IMR-90 (cell line): ENCODE results near the gene PLCL2. TPM values are rescaled to one million over a fixed set of nuclear protein-coding genes. Genes with fewer than 3 reads are reported as not detected.

Source experiments
- ATAC-seq: fragments of 200-7000 bp; cut with Tn5 transposase; 2 replicates; pipeline ENCODE4 v1.9.1; 2020; ENCODE audit warnings: low read depth, mild to moderate bottlenecking, moderate library complexity
- BruUV-seq: library from RNA; stranded (reverse); fragments of 400-500 nt; replicated peaks from 2 replicates; lab custom pipeline; 2021; lab: Mats Ljungman, UMichigan
- CTCF ChIA-PET: fragments of 300-600 bp; formaldehyde crosslinking; extraction: SDS; loops from one replicate; lab custom pipeline; 2021; ENCODE audit warnings: antibody characterized with exemption; lab: Yijun Ruan, JAX
- POLR2A ChIA-PET: fragments of 300-600 bp; sonication (Branson Sonifier 250); formaldehyde crosslinking; loops from one replicate; lab custom pipeline; 2022; ENCODE audit warnings: antibody characterized with exemption; ENCODE audit not compliant: unreplicated experiment; lab: Charles Lee
- DNase-seq: peaks from one replicate; pipeline ENCODE4 v3.0.0; 2013
- H2AFZ ChIP-seq: replicated peaks from 2 replicates; pipeline ENCODE3; 2013; ENCODE audit warnings: low read length, mild to moderate bottlenecking; ENCODE audit not compliant: poor library complexity
- H2AK5ac ChIP-seq: 2 replicates; pipeline ENCODE4 v1.6.1; 2013; ENCODE audit warnings: low read depth, low read length, inconsistent platforms
- H2AK9ac ChIP-seq: replicated peaks from 2 replicates; pipeline ENCODE3; 2013; ENCODE audit warnings: mild to moderate bottlenecking, low read depth, low read length, moderate library complexity; ENCODE audit not compliant: poor library complexity
- H2BK120ac ChIP-seq: 2 replicates; pipeline ENCODE4 v1.6.1; 2013; ENCODE audit warnings: low read depth, low read length, inconsistent platforms
- H2BK15ac ChIP-seq: 3 replicates; pipeline ENCODE4 v1.6.1; 2013; ENCODE audit warnings: low read depth, low read length, inconsistent platforms
- H2BK20ac ChIP-seq: 2 replicates; pipeline ENCODE4 v1.6.1; 2013; ENCODE audit warnings: low read depth, mild to moderate bottlenecking, inconsistent platforms, low read length, moderate library complexity
- H2BK5ac ChIP-seq: 2 replicates; pipeline ENCODE4 v1.6.1; 2013; ENCODE audit warnings: mild to moderate bottlenecking, low read depth, low read length, inconsistent platforms; ENCODE audit not compliant: poor library complexity, severe bottlenecking
- H3K14ac ChIP-seq: replicated peaks from 2 replicates; pipeline ENCODE4 v1.6.1; 2013; ENCODE audit warnings: low read depth, low read length, inconsistent platforms
- H3K18ac ChIP-seq: 2 replicates; pipeline ENCODE4 v1.6.1; 2013; ENCODE audit warnings: low read depth, low read length, control low read depth
- H3K23ac ChIP-seq: 2 replicates; pipeline ENCODE4 v1.6.1; 2013; ENCODE audit warnings: low read depth, low read length, inconsistent platforms
- H3K27ac ChIP-seq: 2 replicates; pipeline ENCODE4 v1.5.1; 2013; ENCODE audit warnings: mild to moderate bottlenecking, control low read depth, low read length; ENCODE audit not compliant: insufficient read depth
- H3K27me3 ChIP-seq: 2 replicates; pipeline ENCODE4 v1.6.1; 2013; ENCODE audit warnings: low read length; ENCODE audit not compliant: control insufficient read depth, insufficient read depth
- H3K36me3 ChIP-seq: 2 replicates; pipeline ENCODE4 v1.6.1; 2013; ENCODE audit warnings: low read length, mixed read lengths; ENCODE audit not compliant: control insufficient read depth, insufficient read depth
- H3K4ac ChIP-seq: 2 replicates; pipeline ENCODE4 v1.6.1; 2013; ENCODE audit warnings: low read depth, low read length, inconsistent platforms
- H3K4me1 ChIP-seq: 2 replicates; pipeline ENCODE4 v1.6.1; 2013; ENCODE audit warnings: low read length, mixed read lengths; ENCODE audit not compliant: control insufficient read depth, insufficient read depth
- H3K4me2 ChIP-seq: 2 replicates; pipeline ENCODE4 v1.6.1; 2013; ENCODE audit warnings: low read depth, mild to moderate bottlenecking, control low read depth, low read length, moderate library complexity
- H3K4me3 ChIP-seq: 2 replicates; pipeline ENCODE4 v1.5.1; 2013; ENCODE audit warnings: low read depth, mild to moderate bottlenecking, control low read depth, low read length, moderate library complexity; ENCODE audit not compliant: insufficient read depth
- H3K56ac ChIP-seq: 2 replicates; pipeline ENCODE4 v1.6.1; 2013; ENCODE audit warnings: low read length, inconsistent platforms; ENCODE audit not compliant: insufficient read depth; ENCODE audit errors: extremely low read depth
- H3K79me1 ChIP-seq, 2 experiments: 2 replicates each; pipeline ENCODE4 v1.6.1; 2013; ENCODE audit warnings: low read length in 2 of 2, inconsistent platforms in 1 of 2, low read depth in 1 of 2
- H3K9ac ChIP-seq: 2 replicates; pipeline ENCODE4 v1.6.1; 2013; ENCODE audit warnings: low read depth, low read length, control low read depth
- H3K9me1 ChIP-seq: 2 replicates; pipeline ENCODE4 v1.6.1; 2013; ENCODE audit warnings: low read length, inconsistent platforms; ENCODE audit not compliant: insufficient read depth
- H3K9me3 ChIP-seq: 2 replicates; pipeline ENCODE4 v1.6.1; 2013; ENCODE audit warnings: low read length; ENCODE audit not compliant: control insufficient read depth, insufficient read depth
- H4K20me1 ChIP-seq: 2 replicates; pipeline ENCODE4 v1.6.1; 2013; ENCODE audit warnings: low read length, inconsistent platforms; ENCODE audit not compliant: insufficient read depth
- H4K5ac ChIP-seq: 2 replicates; pipeline ENCODE4 v1.6.1; 2013; ENCODE audit warnings: mild to moderate bottlenecking, low read depth, low read length, control low read depth
- H4K8ac ChIP-seq, 2 experiments: 2 replicates each; pipeline ENCODE4 v1.6.1; 2013; ENCODE audit warnings: low read depth in 2 of 2, low read length in 2 of 2, control low read depth in 1 of 2, inconsistent platforms in 1 of 2
- H4K91ac ChIP-seq: 2 replicates; pipeline ENCODE4 v1.6.1; 2013; ENCODE audit warnings: low read depth, low read length, inconsistent platforms; ENCODE audit not compliant: insufficient read depth
- CHD1 ChIP-seq: IDR thresholded peaks from 2 replicates; pipeline ENCODE4 v1.6.1; 2012; ENCODE audit warnings: low read depth, low read length, improper control_type of control experiment
- MAZ ChIP-seq: IDR thresholded peaks from 2 replicates; pipeline ENCODE4 v1.6.1; 2012; ENCODE audit warnings: low read depth, mild to moderate bottlenecking, low read length, improper control_type of control experiment, moderate library complexity, borderline replicate concordance
- RAD21 ChIP-seq: IDR thresholded peaks from 2 replicates; pipeline ENCODE4 v1.6.1; 2012; ENCODE audit warnings: low read length, improper control_type of control experiment
- RFX5 ChIP-seq: IDR thresholded peaks from 2 replicates; pipeline ENCODE4 v1.8.0; 2012; ENCODE audit warnings: low read depth, mild to moderate bottlenecking, low read length, moderate library complexity
- SMC3 ChIP-seq: fragments of 150-350 bp; IDR thresholded peaks from 2 replicates; pipeline ENCODE4 v1.6.1; 2016; ENCODE audit warnings: low read depth, mild to moderate bottlenecking, antibody characterized with exemption, low read length, moderate library complexity
- WGBS, 2 experiments: methylation state at CpG; one replicate each; pipeline versions ENCODE4 v1.1.5 to v1.1.7; 2013; ENCODE audit warnings: missing lambda C conversion rate in 2 of 2; ENCODE audit not compliant: insufficient read length in 1 of 2; ENCODE audit errors: extremely low coverage in 2 of 2; 5-methylcytosine and 5-hydroxymethylcytosine counted together
- dilution Hi-C: fragments of 300-500 bp; cut with HindIII; formaldehyde crosslinking; loops from one replicate; pipeline ENCODE4 v1.14.3; 2018; ENCODE audit warnings: low sequenced_read_pairs; ENCODE audit not compliant: unreplicated experiment
- in situ Hi-C: fragments of 300-500 bp; cut with MboI; formaldehyde crosslinking; loops from 3 replicates; pipeline ENCODE4 v1.14.3; 2019; ENCODE audit warnings: low sequenced_read_pairs, inconsistent platforms, mixed read lengths
- intact Hi-C: fragments of 100-400 bp; cut with micrococcal nuclease; formaldehyde crosslinking; loops from 2 replicates; pipeline ENCODE4 v1.10.0; 2022
- polyA plus RNA-seq, 3 experiments: library from polyadenylated mRNA; depleted of rRNA; stranded (reverse); fragments of >200 nt; gene quantifications; 2 replicates each; pipeline ENCODE4 v1.2.3, GENCODE V29; 2012; ENCODE audit warnings: low replicate concordance in 1 of 3
- total RNA-seq: library from RNA; depleted of rRNA; stranded (reverse); fragments of >200 nt; gene quantifications from 2 replicates; pipeline ENCODE4 v1.2.3, GENCODE V29; 2012
- TF ChIP-seq, protein P1 (sequence below): fragments of 150-350 bp; IDR thresholded peaks from 2 replicates; pipeline ENCODE4 v1.6.1; 2016; ENCODE audit warnings: low read depth, mild to moderate bottlenecking, low read length, moderate library complexity, borderline replicate concordance
- TF ChIP-seq, protein P2 (sequence below): fragments of 150-350 bp; IDR thresholded peaks from 2 replicates; pipeline ENCODE4 v1.6.1; 2017; ENCODE audit warnings: mild to moderate bottlenecking, antibody characterized with exemption, low read length, low read depth

PLCL2 gene
- total and polyA plus RNA-seq, 2 of the 4 experiments (the other 2 are of a cell fraction) = 0.92 to 3.8 TPM

DNA sequence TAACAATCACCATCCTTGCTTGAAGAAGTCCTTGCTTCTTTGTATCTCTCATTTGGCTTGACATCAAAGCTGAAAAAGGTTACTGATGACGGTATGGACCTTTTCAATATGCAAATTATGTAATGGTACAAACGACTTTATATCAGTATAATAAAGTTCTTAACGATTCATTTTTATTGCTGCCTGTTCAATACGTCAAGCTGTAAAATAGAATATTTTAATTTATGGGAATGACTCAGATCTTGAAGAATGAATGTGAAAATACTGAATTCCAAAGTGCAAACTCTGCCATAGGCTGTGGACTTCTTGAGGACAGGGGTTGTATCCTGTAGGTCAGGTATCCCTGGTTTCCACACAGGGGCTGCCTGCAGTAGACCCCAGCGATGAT, 156.2 kb downstream of the PLCL2 start:
- H3K14ac ChIP-seq = no peak overlapping the region
- in situ Hi-C loops = loop anchor here (25.0 kb wide), 1 partner anchor 754 kb away; no protein-coding TSS in a partner anchor
- intact Hi-C loops = no loop called here

More for the DNA sequence above, 156.2 kb downstream of the PLCL2 start:
- Histone ChIP-seq H4K5ac (no peak overlapping the region), H3K18ac (no peak overlapping the region), H3K4me3 (no peak overlapping the region), H3K9me3 (no peaks in the 10 kb centered on the region), H3K36me3 (no peaks in the 10 kb centered on the region), H3K27ac (no peak overlapping the region), H2AK5ac (no peak overlapping the region), H3K4ac (no peak overlapping the region), H3K9ac (no peak overlapping the region), H4K91ac (no peak overlapping the region), H3K56ac (no peak overlapping the region), H3K23ac (no peak overlapping the region), H4K20me1 (no peaks in the 10 kb centered on the region), H2BK120ac (no peak overlapping the region), H3K27me3 (no peaks in the 10 kb centered on the region), H3K79me1 (no peaks in the 10 kb centered on the region), H3K4me1 (peaks cover 2% of the 10 kb centered on the region), H2AK9ac (no peak overlapping the region), H2BK20ac (0 out of 2 replicates have a peak overlapping the region, but pooled peaks have one; percentile 39), H3K9me1 (no peaks in the 10 kb centered on the region; the same call in 1 of the 2 replicates), H2BK5ac (no peak overlapping the region), H2AFZ (no peak overlapping the region), H2BK15ac (no peak overlapping the region; the same call in 2 of the 3 replicates), H3K4me2 (no peak overlapping the region), H4K8ac (no peak overlapping the region)
- DNase-seq (no peak), ATAC-seq (no peak)
- CTCF ChIA-PET = interaction anchor here (0.6 to 1.4 kb wide), 2 partner anchors 8 to 55 kb away, joined by 3 read pairs; no protein-coding TSS in a partner anchor
- no peak for TF ChIP-seq RFX5
- no peak for TF ChIP-seq RAD21
- TF ChIP-seq, protein P1, sequence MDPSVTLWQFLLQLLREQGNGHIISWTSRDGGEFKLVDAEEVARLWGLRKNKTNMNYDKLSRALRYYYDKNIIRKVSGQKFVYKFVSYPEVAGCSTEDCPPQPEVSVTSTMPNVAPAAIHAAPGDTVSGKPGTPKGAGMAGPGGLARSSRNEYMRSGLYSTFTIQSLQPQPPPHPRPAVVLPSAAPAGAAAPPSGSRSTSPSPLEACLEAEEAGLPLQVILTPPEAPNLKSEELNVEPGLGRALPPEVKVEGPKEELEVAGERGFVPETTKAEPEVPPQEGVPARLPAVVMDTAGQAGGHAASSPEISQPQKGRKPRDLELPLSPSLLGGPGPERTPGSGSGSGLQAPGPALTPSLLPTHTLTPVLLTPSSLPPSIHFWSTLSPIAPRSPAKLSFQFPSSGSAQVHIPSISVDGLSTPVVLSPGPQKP = no peak
- no peak for TF ChIP-seq SMC3
- TF ChIP-seq, protein P2, sequence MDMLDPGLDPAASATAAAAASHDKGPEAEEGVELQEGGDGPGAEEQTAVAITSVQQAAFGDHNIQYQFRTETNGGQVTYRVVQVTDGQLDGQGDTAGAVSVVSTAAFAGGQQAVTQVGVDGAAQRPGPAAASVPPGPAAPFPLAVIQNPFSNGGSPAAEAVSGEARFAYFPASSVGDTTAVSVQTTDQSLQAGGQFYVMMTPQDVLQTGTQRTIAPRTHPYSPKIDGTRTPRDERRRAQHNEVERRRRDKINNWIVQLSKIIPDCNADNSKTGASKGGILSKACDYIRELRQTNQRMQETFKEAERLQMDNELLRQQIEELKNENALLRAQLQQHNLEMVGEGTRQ = no peak
- TF ChIP-seq MAZ = no peak
- TF ChIP-seq CHD1 = no peak
- POLR2A ChIA-PET = no interaction called here
- dilution Hi-C loops = no loop called here
- WGBS, 2 experiments = no CpG with 5 or more reads among the region's 5 CpGs
- BruUV-seq = no TSS peak
